GM19193 (cell line): ENCODE measurements around the gene SBSN.

Experiments used
- POLR2A ChIP-seq: IDR thresholded peaks from 4 replicates; pipeline ENCODE4 v1.6.1; 2011; ENCODE audit not compliant: insufficient read depth, insufficient read length; ENCODE audit errors: extremely low read depth

The SBSN gene

DNA sequence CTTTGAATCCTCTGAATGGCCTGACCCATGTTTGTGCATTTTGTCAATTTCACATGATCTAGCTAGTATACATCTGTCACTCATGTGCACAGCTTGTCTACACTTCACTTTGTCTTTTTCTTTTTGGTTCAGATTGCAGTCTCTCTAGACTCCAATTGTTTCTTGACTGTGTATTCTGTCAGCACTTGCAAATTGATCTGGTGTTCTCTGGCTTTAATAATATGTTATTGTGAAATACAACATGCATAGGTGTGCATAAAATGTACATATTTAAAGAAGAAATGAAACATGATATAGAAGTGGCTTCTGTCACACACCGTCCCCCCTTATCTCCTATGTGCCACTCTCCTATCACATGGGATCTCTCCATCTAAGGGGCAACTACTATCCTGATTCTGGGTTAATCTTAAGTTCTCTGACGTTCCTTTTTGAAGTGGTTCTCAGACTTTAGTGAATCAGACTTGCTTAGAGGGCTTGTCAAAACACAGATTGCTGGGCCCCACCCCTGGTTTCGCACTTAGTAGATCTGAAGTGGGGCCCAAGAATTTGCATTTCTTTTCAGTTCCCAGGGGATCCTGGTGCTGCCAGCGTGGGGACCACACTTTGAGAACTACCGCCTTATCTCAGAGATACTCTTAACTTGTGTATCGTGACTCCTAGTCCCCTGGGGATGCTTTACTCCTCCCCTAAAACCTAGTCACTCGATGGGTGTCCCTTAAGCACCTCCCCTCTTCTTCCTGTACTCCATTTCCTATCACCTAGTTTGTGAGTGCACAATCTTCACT is 43.7 kb downstream of the SBSN start:
- no peak for TF ChIP-seq POLR2A

DNA sequence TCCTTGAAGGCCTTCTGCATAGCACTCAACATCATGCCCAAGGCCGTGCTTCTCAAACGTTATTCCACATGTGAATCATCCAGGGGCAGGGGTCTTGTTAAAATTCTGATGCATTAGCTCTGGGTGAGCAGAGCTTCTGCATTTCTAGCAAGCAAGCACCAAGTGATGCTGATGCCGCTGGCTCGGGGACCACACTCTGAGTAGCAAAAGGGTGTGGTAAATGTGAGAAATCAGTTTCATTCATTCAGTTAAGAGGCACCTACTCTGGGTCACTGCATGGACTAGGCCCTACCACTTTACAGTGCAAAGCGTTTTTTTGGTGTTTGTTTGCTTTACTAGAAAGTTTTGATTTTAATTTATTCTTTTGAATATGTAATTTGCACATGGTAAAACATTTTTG is 45.0 kb downstream of the SBSN start:
- TF ChIP-seq POLR2A: no peak

GRCh38 chr19:35478794-35479677 is 49.1 kb downstream of the SBSN start:
- no peak for TF ChIP-seq POLR2A

DNA sequence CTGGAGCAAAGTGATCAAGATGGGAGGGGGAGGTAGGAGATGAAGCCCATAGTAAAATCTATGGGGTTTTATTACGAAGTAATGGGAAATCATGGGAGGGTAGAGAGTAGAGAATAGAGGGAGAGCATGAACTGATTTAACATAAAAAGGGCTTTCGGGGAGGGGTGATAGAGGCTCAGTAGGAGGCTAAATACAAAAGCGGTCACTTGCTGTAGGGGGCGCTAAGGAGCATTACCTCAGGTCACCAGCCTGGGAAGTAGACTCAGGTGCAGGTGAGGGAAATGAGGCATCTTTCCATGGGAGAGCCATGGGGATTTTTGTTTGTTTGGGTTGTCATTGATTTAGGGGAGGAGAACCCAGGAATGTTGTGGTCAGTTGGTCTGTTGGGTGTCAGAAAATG is 52.0 kb downstream of the SBSN start:
- no peak for TF ChIP-seq POLR2A

- TF ChIP-seq POLR2A: no peak
Observed at GRCh38 chr19:35474104-35474503, 54.0 kb downstream of the SBSN start.
